Endometrial microvascular endothelial cells (primary cell): ENCODE data around the gene EXOC2. TPM values are rescaled to one million over a fixed set of nuclear protein-coding genes. Genes with fewer than 3 reads are reported as not detected.

Source experiments
- in situ Hi-C: cut with HindIII; loops from 2 replicates; pipeline ENCODE4 v1.10.0; 2017; ENCODE audit warnings: low sequenced_read_pairs, low pct_unique_long_range_greater_than_20kb; ENCODE audit errors: inconsistent ontology term
- total RNA-seq: library from RNA; depleted of rRNA; stranded (reverse); fragments of >200 nt; gene quantifications from one replicate; pipeline ENCODE4 v1.2.3, GENCODE V29; 2015; ENCODE audit errors: inconsistent ontology term

The EXOC2 gene
- total RNA-seq, 1 donor from 2014 or later: 59.8 TPM

DNA sequence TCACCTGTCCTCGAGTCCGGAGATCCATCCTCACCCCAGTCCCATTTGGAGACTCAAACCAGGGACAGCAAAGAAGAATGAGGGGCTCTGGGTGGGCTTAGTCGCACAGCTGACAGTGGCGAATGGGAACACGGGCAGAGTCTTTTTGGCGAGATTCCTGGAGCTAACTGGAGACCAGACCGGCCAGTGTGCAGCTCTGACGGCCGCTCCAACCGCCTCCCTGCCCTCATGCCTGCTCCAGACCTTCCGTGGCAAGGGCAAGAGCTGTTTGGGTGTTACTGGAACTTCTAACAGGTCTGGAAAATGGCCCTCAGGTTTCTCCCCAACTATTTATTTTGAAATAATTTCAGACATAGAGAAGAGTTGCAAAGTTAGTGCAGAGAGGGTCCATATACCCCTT lies 225.8 kb downstream of the EXOC2 start:
- in situ Hi-C loops: no loop called here

DNA sequence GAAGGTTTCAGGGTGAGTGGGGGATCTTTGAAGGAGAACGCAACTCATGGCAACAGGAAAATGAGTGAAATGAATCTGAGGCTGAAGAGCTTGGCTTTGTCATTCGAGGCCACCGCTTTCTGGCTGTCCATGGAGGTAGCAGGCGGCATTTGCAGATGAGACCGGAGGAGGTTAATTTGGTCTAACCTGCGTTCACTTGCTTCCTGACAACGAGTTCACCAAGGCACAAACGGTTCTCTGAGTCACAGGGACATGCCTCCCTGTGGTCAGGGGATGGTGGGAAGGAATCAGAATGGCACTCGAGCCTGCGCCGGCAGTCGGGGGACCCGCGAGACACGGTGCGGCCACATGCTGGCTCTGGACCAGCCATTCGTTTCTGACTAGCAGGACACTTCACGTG lies 226.4 kb downstream of the EXOC2 start:
- in situ Hi-C loops: no loop called here

DNA sequence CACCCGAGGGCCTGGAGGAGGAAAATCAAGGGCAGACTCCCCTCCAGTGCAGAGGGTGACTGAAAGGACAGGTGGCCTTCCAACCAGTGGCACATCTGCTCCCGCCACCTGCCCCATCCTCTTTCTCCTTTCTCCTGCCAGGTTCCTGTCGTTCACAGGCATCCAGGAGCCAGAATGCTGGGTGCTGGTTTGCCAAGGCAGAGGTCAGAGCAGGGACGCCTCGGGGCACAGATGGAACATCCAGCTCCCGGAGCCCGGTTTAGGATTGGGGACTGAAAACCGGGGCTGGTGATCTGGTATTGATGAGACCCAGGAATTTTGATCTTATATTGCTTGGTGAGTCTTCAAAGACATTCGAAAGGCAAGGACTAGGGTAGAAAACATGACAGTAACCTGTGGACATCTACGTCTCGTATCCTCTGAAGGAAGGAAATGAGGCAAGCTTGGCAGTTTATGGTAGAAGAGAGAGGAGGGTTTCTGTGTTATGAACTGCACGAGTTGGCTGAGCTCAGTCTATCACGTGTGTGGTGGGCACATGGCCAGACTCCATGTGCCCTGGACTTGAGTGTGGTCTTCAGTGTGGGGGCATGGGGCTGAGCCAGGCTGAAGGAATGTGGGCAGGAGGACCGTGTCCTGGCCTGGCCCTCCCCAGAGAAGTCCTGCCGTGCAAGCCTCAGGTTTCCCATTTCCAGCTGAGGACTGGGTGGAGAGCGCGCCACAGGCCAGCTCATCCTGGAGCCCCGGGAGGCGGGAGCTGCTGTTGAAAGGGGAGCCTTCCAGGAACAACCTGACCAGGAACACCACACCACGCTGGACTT lies 227.2 kb downstream of the EXOC2 start:
- in situ Hi-C loops: no loop called here

DNA sequence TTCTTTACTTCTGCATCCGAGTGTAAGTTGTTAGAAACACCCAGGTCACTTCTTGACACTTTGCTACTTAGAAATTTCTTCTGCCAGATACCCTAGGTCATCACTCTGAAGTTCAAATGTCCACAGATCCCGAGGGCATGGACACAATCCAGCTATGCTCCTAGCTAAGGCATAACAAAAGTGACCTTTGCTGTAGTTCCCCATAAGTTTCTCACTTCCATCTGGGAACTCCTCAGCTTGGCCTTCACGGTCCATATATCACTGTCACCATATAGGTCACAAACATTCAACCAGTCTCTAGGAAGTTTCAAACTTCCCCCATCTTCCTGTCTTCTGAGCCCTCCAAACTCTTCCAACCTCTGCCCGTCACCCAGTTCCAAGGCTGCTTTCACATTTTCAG lies 236.1 kb downstream of the EXOC2 start:
- in situ Hi-C loops: no loop called here

DNA sequence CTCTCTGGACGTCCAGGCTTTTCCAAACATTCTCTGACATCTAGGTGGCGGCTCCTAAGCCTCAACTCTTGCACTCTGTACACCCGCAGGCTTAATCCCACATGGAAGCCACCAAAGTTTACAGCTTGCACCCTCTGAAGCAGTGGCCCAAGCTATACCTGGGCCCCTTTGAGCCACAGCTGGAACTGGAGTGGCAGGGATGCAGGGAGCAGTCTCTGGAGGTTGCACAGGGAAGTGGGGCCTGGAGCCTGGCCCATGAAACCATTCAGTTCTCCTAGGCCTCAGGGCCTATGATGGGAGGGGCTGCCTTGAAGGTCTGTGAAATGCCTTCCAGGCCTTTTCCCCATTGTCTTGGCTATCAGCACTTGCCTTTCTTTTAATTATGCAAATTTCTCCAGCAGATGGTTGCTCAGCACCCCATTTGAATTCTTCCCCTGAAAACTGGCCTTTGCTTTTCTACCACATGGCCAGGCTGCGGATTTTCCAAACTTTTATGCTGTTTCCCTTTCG lies 236.5 kb downstream of the EXOC2 start:
- in situ Hi-C loops: no loop called here

DNA sequence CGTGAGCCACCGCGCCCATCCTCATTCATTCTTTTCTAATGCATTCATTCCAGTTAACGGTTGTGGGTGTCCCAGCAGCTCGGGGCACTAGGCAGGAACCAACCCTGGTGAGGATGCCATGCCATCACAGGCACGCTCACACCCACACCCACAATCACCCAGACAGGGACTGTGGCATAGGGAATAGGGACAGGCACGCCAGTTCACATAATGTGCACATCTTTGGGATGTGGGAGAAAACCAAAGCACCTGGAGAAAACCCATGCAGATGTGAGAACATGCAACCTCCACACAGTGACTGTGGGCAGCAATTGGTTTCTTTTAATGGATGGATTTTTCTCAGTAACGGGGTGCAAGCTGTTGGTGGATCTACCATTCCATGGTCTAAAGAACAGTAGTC lies 237.1 kb downstream of the EXOC2 start:
- in situ Hi-C loops: no loop called here

DNA sequence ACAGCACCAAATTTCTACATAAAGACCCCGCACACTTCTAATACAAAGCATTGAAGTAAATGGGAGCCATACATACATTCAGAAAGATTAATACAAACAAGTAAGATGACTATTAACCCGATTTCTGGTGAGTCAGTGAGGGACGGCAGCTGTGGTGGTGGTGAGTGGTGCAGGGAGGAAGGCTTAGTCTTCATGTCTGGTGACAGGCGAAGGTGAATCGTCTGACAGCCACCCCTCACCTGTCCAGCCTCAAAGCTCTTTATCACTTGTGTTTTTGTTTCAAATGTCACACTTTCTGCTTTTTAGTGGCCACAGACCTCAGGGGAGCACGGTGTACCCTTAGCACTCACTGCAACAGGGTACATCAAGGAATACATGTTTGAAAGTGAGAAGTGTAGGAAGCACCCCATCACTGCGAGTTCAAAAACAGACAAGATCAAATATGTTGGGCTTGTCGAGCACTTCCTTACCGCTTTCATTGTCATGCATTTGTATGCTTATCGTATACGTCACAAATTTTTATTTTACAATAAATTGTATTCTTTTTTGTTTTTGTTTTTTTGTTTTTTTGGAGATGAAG lies 237.8 kb downstream of the EXOC2 start:
- in situ Hi-C loops: no loop called here

DNA sequence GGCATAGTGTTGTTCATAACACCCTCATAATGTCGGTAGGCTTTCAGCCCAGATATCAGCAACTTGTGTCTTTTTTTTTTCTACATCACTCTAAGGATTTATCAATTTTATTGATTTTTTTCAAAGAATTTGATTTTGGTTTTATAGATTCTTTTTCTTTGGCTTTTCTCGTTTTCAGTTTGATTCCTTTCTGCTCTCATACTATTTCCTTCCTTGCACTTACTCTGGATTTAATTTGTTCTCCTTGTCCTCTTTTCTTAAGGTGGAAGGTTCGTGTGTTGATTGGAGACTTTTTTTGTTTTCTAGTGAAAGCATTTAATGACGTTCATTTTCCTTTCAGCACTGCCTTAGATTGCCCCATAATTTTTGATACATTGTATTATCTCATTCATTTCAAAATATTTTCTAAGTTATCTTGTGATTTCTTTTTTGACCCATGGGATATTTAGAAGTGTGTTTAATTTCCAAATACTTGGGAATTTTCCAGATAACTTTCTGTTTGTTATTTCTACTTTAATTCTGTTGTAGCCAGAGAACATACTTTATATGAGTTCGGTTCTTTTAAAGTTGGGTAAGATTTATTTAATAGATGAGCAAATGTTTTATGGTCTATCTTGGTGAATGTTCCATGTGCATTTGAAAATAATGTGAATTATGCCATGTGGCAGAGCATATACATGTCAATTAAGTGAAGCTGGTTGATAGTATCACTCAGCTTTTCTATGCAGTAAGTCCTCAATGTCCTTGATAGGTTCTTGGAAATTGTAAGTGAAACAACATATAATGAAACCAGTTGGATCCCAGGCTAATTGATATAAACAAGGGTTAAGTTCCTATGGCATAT lies 238.6 kb downstream of the EXOC2 start:
- in situ Hi-C loops: no loop called here

DNA sequence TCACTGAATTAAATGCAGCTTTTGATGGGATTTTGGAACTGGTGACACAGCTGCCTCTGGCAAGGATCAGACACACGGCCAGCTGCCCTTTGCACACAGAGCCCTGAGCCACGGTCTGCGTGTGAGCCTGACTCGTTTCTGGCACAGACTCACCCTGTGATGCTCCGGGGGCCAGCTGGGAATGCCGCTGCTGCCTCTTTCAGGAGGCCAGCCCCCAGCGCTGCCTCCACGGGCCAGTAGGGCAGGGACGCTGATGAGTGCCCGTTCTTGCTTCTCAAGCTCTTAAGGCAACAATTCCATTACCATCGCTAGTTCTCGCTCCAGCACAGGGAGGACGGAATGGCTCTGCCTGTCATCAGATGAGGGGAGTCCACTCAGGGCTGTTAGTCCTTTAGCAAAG lies 239.8 kb downstream of the EXOC2 start:
- in situ Hi-C loops: no loop called here

DNA sequence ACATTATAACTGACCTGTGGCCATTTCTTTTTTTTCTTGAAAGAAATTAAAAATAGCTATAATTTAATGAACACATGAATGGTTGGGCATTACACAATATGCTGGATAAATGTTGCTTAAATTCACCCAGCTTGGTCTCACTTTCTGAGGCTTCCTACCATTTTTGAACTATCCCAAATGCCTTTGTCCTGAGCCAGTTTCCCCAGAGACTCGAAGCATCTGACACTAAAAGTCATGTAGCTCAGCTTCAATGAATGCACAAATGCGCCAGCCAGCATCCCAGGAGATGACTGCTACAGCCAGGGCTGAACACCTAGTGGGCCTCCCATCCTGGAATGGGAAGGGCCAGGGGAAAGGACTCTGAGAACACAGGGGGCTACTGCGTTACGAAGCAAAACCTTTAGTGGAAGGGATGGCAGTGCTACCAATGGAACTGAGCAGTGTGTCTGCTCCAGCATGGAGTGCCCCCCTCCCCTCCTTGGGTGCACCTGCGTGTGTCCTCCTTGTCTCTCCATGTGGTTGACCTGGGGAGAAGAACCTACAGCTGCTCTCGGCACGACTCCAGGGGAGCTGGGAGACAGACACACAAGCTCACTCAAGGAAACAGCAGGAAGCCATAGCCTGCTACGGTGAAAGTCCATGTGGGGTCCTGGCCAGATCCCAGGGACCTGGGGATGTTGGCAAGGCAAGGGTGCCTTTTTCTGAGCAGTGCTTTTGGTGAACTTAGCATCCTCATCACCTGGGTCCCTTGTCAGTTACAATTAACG lies 240.5 kb downstream of the EXOC2 start:
- in situ Hi-C loops: no loop called here

DNA sequence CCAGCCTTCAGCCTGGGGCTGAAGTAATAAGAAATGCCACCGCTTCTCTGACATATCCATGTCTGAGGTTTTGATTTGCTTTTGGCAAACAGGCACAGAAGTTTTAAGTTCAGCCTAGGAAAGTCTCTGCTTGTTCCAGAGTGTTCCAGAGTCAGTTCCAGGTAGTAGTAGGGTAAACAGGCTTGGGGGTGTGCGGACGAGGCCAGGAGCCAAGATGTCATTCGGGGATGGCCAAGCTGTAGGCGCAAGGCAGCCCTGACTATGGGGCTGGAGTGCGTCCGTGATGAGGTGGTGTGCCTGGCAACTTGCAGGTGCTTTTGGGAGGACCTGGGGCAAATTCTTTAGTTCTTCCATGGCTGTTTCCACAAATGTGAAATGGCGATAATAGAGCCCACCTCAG lies 241.1 kb downstream of the EXOC2 start:
- in situ Hi-C loops: no loop called here

DNA sequence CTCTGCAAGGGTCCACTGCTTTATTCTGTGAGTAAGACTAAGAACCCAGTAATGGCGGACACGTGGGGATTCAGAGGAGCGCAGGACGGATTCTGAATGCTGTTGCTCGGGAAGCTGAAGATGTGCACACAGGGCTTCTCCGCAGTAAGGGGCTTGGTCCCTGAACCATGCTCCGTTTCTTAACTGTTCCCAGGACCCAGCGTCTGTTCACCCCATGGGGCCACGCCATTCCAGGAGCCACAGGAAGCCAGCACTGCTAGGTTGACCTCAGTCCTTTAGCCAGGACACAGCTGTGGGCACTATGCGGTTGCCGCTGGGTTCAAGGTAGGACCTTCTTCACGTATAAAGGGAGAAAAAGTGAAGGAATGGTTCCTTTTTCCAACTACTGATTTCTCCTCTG lies 241.6 kb downstream of the EXOC2 start:
- in situ Hi-C loops: no loop called here

DNA sequence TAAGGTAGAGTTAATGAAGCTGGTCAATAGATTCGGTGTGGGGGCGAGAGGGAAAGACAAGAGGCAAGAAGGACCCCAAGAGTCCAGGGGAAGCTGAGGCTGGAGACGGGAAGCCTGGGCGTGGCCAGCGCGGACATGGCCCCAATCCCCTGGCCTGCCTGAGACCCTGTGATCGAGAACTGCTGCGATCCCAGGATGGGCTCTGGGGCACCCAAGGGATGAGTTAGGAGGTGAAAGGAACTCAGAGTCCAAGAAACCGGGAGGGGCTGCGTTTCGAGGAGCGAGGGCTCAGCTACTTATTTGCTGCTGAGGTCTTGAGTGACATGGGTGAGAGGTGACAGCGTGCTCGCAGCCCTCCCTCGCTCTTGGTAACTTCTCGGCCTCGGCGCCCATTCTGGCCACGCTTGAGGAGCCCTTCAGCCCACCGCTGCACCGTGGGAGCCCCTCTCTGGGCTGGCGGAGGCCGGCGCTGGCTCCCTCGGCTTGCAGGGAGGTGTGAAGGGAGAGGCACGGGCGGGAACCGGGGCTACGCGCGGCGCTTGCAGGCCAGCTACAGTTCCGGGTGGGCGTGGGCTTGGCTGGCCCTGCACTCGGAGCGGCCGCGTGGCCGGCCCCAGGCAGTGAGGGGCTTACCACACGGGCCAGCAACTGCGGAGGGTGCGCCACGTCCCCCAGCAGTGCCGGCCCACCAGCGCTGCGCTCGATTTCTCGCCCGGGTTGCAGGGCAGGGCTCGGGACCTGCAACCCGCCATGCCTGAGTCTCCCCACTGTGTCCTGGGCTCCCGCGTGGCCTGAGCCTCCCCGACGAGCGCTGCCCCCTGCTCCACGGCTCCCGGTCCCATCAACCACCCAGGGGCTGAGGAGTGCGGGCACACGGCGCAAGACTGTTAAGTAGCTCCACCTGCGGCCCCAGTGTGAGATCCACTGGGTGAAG lies 243.2 kb downstream of the EXOC2 start:
- in situ Hi-C loops: no loop called here

DNA sequence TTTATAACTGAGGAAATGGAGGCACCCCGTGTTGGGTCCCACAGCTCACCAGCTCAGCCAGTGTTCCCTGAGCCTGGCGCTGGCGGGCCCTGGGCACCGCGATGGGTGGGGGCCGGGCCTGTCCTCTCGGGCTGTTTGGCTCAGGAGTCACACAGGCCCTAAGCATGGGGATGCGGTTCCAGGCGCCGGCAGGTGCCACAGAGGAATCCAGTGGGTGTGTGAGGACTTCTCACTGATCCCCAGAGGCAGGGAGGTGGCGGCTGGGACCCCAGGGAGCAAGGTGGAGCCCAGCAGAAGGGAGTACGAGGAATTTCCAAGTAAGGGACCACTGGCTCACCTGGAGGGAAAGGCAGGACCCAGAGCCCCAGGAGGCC lies 243.9 kb downstream of the EXOC2 start:
- in situ Hi-C loops: no loop called here

DNA sequence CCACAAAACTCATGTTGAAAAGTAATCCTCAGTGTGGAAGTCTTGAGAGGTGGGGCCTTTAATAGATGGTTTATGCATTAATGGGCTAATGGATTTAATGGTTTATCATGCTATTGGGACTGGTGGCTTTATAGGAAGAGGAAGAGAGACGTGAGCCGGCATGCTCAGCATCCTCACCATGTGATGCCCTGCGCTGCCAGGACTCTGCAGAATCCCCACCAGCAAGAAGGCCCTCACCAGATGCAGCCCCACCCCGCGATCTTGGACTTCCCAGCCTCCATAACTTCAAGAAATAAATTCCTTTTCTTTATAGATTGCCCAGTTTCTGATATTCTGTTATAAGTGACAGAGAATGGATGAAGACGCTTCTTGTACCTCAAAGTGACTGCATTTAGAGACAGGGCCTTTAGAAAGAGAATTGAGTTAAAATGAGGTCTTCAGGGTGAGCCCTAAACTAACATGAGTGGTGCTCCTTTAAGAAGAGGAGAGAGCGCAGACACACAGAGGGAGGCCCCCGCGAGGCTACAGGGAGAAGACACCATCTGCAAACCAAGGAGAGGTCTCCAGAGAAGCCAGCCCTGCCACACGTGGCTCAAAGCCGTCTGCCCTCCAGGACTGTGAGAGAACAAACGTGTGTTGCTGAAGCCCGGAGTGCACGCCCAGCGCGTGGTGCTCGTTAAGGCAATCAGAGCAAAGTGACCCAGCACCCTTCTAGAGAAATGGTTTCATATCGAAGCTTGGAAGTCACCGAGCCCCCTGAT lies 244.5 kb downstream of the EXOC2 start:
- in situ Hi-C loops: no loop called here

DNA sequence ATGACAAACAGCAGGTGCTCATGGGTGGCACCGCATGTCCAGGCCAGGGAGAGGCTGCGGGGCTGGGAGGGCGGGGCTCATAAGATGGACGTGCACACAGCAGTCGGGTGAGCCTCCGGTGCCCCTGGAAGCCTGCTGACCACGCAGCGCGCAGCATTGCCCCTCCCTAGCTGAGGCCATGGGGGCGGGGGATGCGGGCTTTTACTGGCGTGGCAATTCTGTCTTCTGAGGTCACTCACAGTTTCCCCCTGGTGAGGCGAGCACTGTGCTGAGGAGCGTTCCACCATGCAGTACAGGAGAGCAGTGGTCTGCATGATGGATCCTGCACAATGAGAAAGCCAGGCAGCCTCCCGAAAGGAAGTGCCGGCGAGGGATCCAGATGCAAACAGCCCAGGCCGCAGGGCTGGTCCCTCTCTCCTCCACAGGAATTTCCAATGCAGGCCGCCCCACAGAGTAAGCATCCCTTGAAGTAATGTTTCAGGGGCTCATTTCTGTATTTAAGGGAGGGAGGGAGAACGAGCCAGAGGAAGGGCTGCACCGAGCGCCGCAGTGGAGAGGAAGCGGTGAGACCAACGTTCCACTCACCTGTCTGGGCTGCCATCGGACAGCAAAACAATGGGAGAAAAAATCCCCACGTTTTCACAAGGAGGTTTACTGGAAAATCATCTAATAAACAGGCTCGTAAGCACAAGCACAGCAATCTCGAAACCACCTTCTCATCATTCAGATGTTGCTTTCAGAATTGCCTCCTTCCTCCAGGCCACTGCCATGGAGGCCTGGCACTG lies 245.4 kb downstream of the EXOC2 start:
- in situ Hi-C loops: no loop called here
